Stimulated activated naive B cell treated with anti-CD40 and anti-IgM and Interleukin-4, amounts not matched to agents 10 μg/mL and 1 μg/mL and 100 μg/mL, for 72 hours (primary cell): ENCODE data around the gene SETD5.

ENCODE experiments used
- ATAC-seq, 2 donors: fragments of 150-1000 bp; cut with Tn5 transposase; replicated peaks; 2 replicates each; pipeline ENCODE4 v1.10.0; 2021; ENCODE audit warnings: moderate library complexity in 1 of 2
- DNase-seq: peaks from one replicate; pipeline ENCODE4 v3.0.0; 2021
- H3K27ac Mint-ChIP-seq: one replicate; pipeline ENCODE4 v1.8.0; 2022; ENCODE audit warnings: mild to moderate bottlenecking, mixed read lengths
- H3K27me3 Mint-ChIP-seq, 2 donors: one replicate each; pipeline ENCODE4 v1.8.0; 2022; ENCODE audit warnings: mixed read lengths in 2 of 2
- H3K36me3 Mint-ChIP-seq, 2 donors: one replicate each; pipeline ENCODE4 v1.8.0; 2022; ENCODE audit warnings: mixed read lengths in 2 of 2, mild to moderate bottlenecking in 1 of 2
- H3K4me1 Mint-ChIP-seq, 2 donors: one replicate each; pipeline ENCODE4 v1.8.0; 2022; ENCODE audit warnings: mixed read lengths in 2 of 2, mild to moderate bottlenecking in 1 of 2
- H3K4me3 Mint-ChIP-seq, 2 donors: one replicate each; pipeline ENCODE4 v1.8.0; 2022; ENCODE audit warnings: mild to moderate bottlenecking in 2 of 2, mixed read lengths in 2 of 2, moderate library complexity in 1 of 2
- H3K9me3 Mint-ChIP-seq, 2 donors: one replicate each; pipeline ENCODE4 v1.8.0; 2022; ENCODE audit warnings: mixed read lengths in 2 of 2, mild to moderate bottlenecking in 1 of 2

Gene SETD5

GRCh38 chr3:9409981-9410854, 12.8 kb downstream of the SETD5 start:
- Mint-ChIP-seq H3K27ac (peak overlapping the region; percentile 71), H3K36me3 (peaks cover 6 to 26% of the 10 kb centered on the region in 2 donors), H3K4me1 (peaks cover 28 to 52% of the 10 kb centered on the region in 2 donors), H3K9me3 (peaks cover 1 to 4% of the 10 kb centered on the region in 2 donors), H3K4me3 (peak overlapping the region in 1 of 2 donors; percentile 3), H3K27me3 (no peaks in the 10 kb centered on the region)
- DNase-seq (no peak), ATAC-seq (peak; percentile 79 to 85)

- H3K36me3 Mint-ChIP-seq: peaks cover 10 to 28% of the 10 kb centered on the region in 2 donors
- H3K4me1 Mint-ChIP-seq: peaks cover 29 to 52% of the 10 kb centered on the region in 2 donors
- no peak for ATAC-seq
- H3K9me3 Mint-ChIP-seq: peaks cover 1 to 4% of the 10 kb centered on the region in 2 donors
- no peak overlapping the region for H3K4me3 Mint-ChIP-seq
- H3K27ac Mint-ChIP-seq: no peak overlapping the region
- H3K27me3 Mint-ChIP-seq: no peaks in the 10 kb centered on the region
- DNase-seq: no peak
These were observed 13.9 kb downstream of the SETD5 start for GRCh38 chr3:9411302-9411701.

- ATAC-seq (no peak), DNase-seq (no peak)
- Mint-ChIP-seq H3K4me3 (no peak overlapping the region), H3K27me3 (no peaks in the 10 kb centered on the region), H3K27ac (no peak overlapping the region), H3K9me3 (peaks cover 1 to 4% of the 10 kb centered on the region in 2 donors), H3K4me1 (peaks cover 25 to 43% of the 10 kb centered on the region in 2 donors), H3K36me3 (peaks cover 14 to 31% of the 10 kb centered on the region in 2 donors)
These were observed 14.9 kb downstream of the SETD5 start for GRCh38 chr3:9412293-9412692.

- no peaks in the 10 kb centered on the region for H3K27me3 Mint-ChIP-seq
- H3K4me1 Mint-ChIP-seq: peaks cover 19 to 28% of the 10 kb centered on the region in 2 donors
These were observed 17.4 kb downstream of the SETD5 start for GRCh38 chr3:9414826-9415225.

GRCh38 chr3:9415485-9416138, 18.2 kb downstream of the SETD5 start:
- H3K36me3 Mint-ChIP-seq: peaks cover 13 to 24% of the 10 kb centered on the region in 2 donors
- peaks cover 15 to 28% of the 10 kb centered on the region in 2 donors for H3K4me1 Mint-ChIP-seq
- ATAC-seq (no peak), DNase-seq (no peak)
- H3K27me3 Mint-ChIP-seq: no peaks in the 10 kb centered on the region
- H3K4me3 Mint-ChIP-seq: no peak overlapping the region
- no peak overlapping the region for H3K27ac Mint-ChIP-seq
- no peaks in the 10 kb centered on the region for H3K9me3 Mint-ChIP-seq

More at GRCh38 chr3:9414826-9415225, 17.4 kb downstream of the SETD5 start:
- DNase-seq (no peak), ATAC-seq (no peak)
- peaks cover 0 to under 1% of the 10 kb centered on the region in 2 donors for H3K9me3 Mint-ChIP-seq
- H3K4me3 Mint-ChIP-seq: no peak overlapping the region
- no peak overlapping the region for H3K27ac Mint-ChIP-seq
- peaks cover 14 to 23% of the 10 kb centered on the region in 2 donors for H3K36me3 Mint-ChIP-seq

GRCh38 chr3:9416139-9416780, 18.8 kb downstream of the SETD5 start:
- Mint-ChIP-seq H3K27ac (no peak overlapping the region), H3K9me3 (no peaks in the 10 kb centered on the region), H3K4me3 (no peak overlapping the region), H3K4me1 (peaks cover 19 to 31% of the 10 kb centered on the region in 2 donors), H3K36me3 (peaks cover 17 to 27% of the 10 kb centered on the region in 2 donors), H3K27me3 (no peaks in the 10 kb centered on the region)
- ATAC-seq: no peak
- DNase-seq: no peak

GRCh38 chr3:9420850-9421549, 23.6 kb downstream of the SETD5 start:
- H3K27me3 Mint-ChIP-seq: no peaks in the 10 kb centered on the region
- peaks cover 19% of the 10 kb centered on the region in 2 donors for H3K36me3 Mint-ChIP-seq
- peaks cover 17 to 40% of the 10 kb centered on the region in 2 donors for H3K4me1 Mint-ChIP-seq
- peak overlapping the region; percentile 85 for H3K27ac Mint-ChIP-seq
- ATAC-seq (no peak), DNase-seq (no peak)
- no peaks in the 10 kb centered on the region for H3K9me3 Mint-ChIP-seq
- H3K4me3 Mint-ChIP-seq: no peak overlapping the region

- H3K9me3 Mint-ChIP-seq: no peaks in the 10 kb centered on the region
- peaks cover 14 to 23% of the 10 kb centered on the region in 2 donors for H3K36me3 Mint-ChIP-seq
- DNase-seq: no peak
- peak; percentile 29 to 33 for ATAC-seq
- no peak overlapping the region for H3K4me3 Mint-ChIP-seq
- H3K4me1 Mint-ChIP-seq: peaks cover 13 to 36% of the 10 kb centered on the region in 2 donors
- H3K27me3 Mint-ChIP-seq: no peaks in the 10 kb centered on the region
- H3K27ac Mint-ChIP-seq: peak overlapping the region; percentile 53
These were observed 25.5 kb downstream of the SETD5 start for GRCh38 chr3:9422712-9423424.

- Mint-ChIP-seq H3K36me3 (peaks cover 19 to 46% of the 10 kb centered on the region in 2 donors), H3K4me3 (no peak overlapping the region), H3K4me1 (peaks cover 2 to 12% of the 10 kb centered on the region in 2 donors), H3K27me3 (no peaks in the 10 kb centered on the region), H3K9me3 (no peaks in the 10 kb centered on the region), H3K27ac (no peak overlapping the region)
- ATAC-seq (no peak), DNase-seq (no peak)
These were observed 31.0 kb downstream of the SETD5 start for GRCh38 chr3:9428411-9428810.

- DNase-seq (no peak), ATAC-seq (no peak)
- Mint-ChIP-seq H3K27ac (no peak overlapping the region), H3K4me3 (no peak overlapping the region), H3K9me3 (no peaks in the 10 kb centered on the region), H3K4me1 (peaks cover 7 to 11% of the 10 kb centered on the region in 2 donors), H3K36me3 (peaks cover 36 to 63% of the 10 kb centered on the region in 2 donors), H3K27me3 (no peaks in the 10 kb centered on the region)
These were observed 33.3 kb downstream of the SETD5 start for GRCh38 chr3:9430733-9431132.

- ATAC-seq: no peak
- H3K4me1 Mint-ChIP-seq: peaks cover 15 to 27% of the 10 kb centered on the region in 2 donors
- H3K36me3 Mint-ChIP-seq: peaks cover 42 to 60% of the 10 kb centered on the region in 2 donors
- H3K27me3 Mint-ChIP-seq: no peaks in the 10 kb centered on the region
- no peak overlapping the region for H3K4me3 Mint-ChIP-seq
- H3K27ac Mint-ChIP-seq: peak overlapping the region; percentile 84
- no peak for DNase-seq
- H3K9me3 Mint-ChIP-seq: no peaks in the 10 kb centered on the region
These were observed 36.5 kb downstream of the SETD5 start for GRCh38 chr3:9433627-9434521.

- H3K27ac Mint-ChIP-seq: peak overlapping the region; percentile 9
- no peaks in the 10 kb centered on the region for H3K9me3 Mint-ChIP-seq
- no peaks in the 10 kb centered on the region for H3K27me3 Mint-ChIP-seq
- peaks cover 12 to 23% of the 10 kb centered on the region in 2 donors for H3K4me1 Mint-ChIP-seq
- DNase-seq: no peak
- ATAC-seq: no peak
- peaks cover 34 to 57% of the 10 kb centered on the region in 2 donors for H3K36me3 Mint-ChIP-seq
- no peak overlapping the region for H3K4me3 Mint-ChIP-seq
These were observed 37.9 kb downstream of the SETD5 start for GRCh38 chr3:9435316-9435715.
